Mononuclear cell (primary cell): ENCODE measurements around the gene SRGAP1. TPM values are rescaled to one million over a fixed set of nuclear protein-coding genes. Genes with fewer than 3 reads are reported as not detected.
"Not testable (repeated sequence)": the region's sequence is repeated elsewhere in the genome, so short reads cannot be mapped to it uniquely, and the experiment has no call there.

Experiments used
- H3K27me3 ChIP-seq: 2 replicates; pipeline ENCODE4 v1.6.0; 2011; ENCODE audit warnings: low read length, control low read depth; ENCODE audit not compliant: insufficient read depth
- H3K4me1 ChIP-seq: 2 replicates; pipeline ENCODE4 v1.5.1; 2011; ENCODE audit warnings: mild to moderate bottlenecking, low read length, control low read depth; ENCODE audit not compliant: insufficient read depth
- H3K4me3 ChIP-seq: 2 replicates; pipeline ENCODE4 v1.5.1; 2011; ENCODE audit warnings: mild to moderate bottlenecking, low read length, moderate library complexity
- H3K9me3 ChIP-seq: 2 replicates; pipeline ENCODE4 v1.5.1; 2011; ENCODE audit warnings: low read depth, mild to moderate bottlenecking, control low read depth, low read length
- total RNA-seq: library from RNA; depleted of rRNA; stranded (reverse); fragments of >200 nt; gene quantifications from one replicate; pipeline ENCODE4 v1.2.3, GENCODE V29; 2012

The SRGAP1 gene
- total RNA-seq, 1 donor, result 2.1 TPM

GRCh38 chr12:63874897-63875480 lies 30.5 kb downstream of the SRGAP1 start:
- H3K4me1 ChIP-seq, result no peaks in the 10 kb centered on the region
- no peak overlapping the region for H3K4me3 ChIP-seq
- H3K27me3 ChIP-seq, result no peaks in the 10 kb centered on the region
- H3K9me3 ChIP-seq, result no peaks in the 10 kb centered on the region

- H3K4me1 ChIP-seq, result no peaks in the 10 kb centered on the region
- H3K9me3 ChIP-seq, result no peaks in the 10 kb centered on the region
- H3K4me3 ChIP-seq, result no peak overlapping the region
- no peaks in the 10 kb centered on the region for H3K27me3 ChIP-seq
These were observed 31.2 kb downstream of the SRGAP1 start for GRCh38 chr12:63875703-63876102.

GRCh38 chr12:63876980-63877379 lies 32.5 kb downstream of the SRGAP1 start:
- Histone ChIP-seq H3K4me3 (no peak overlapping the region), H3K27me3 (no peaks in the 10 kb centered on the region), H3K4me1 (no peaks in the 10 kb centered on the region), H3K9me3 (no peaks in the 10 kb centered on the region)

GRCh38 chr12:63877693-63878092 lies 33.2 kb downstream of the SRGAP1 start:
- H3K9me3 ChIP-seq, result no peaks in the 10 kb centered on the region
- no peaks in the 10 kb centered on the region for H3K4me1 ChIP-seq
- no peaks in the 10 kb centered on the region for H3K27me3 ChIP-seq
- H3K4me3 ChIP-seq, result no peak overlapping the region

GRCh38 chr12:63880235-63880634 lies 35.7 kb downstream of the SRGAP1 start:
- H3K4me1 ChIP-seq, H3K27me3 ChIP-seq, H3K9me3 ChIP-seq, H3K4me3 ChIP-seq: not testable (repeated sequence)

GRCh38 chr12:63880742-63881263 lies 36.3 kb downstream of the SRGAP1 start:
- Histone ChIP-seq H3K9me3 (no peaks in the 10 kb centered on the region), H3K4me1 (no peaks in the 10 kb centered on the region), H3K4me3 (no peak overlapping the region), H3K27me3 (no peaks in the 10 kb centered on the region)

GRCh38 chr12:63882844-63883243 lies 38.3 kb downstream of the SRGAP1 start:
- no peaks in the 10 kb centered on the region for H3K27me3 ChIP-seq
- H3K9me3 ChIP-seq, result no peaks in the 10 kb centered on the region
- no peak overlapping the region for H3K4me3 ChIP-seq
- H3K4me1 ChIP-seq, result no peaks in the 10 kb centered on the region

GRCh38 chr12:63885401-63885800 lies 40.9 kb downstream of the SRGAP1 start:
- H3K4me1 ChIP-seq, result no peaks in the 10 kb centered on the region
- no peak overlapping the region for H3K4me3 ChIP-seq
- no peaks in the 10 kb centered on the region for H3K27me3 ChIP-seq
- H3K9me3 ChIP-seq, result no peaks in the 10 kb centered on the region

- Histone ChIP-seq H3K4me1 (peaks cover 9% of the 10 kb centered on the region), H3K9me3 (no peaks in the 10 kb centered on the region), H3K27me3 (no peaks in the 10 kb centered on the region), H3K4me3 (no peak overlapping the region)
These were observed 44.6 kb downstream of the SRGAP1 start for GRCh38 chr12:63888908-63889635.

- no peak overlapping the region for H3K4me3 ChIP-seq
- H3K9me3 ChIP-seq, result no peaks in the 10 kb centered on the region
These were observed 45.4 kb downstream of the SRGAP1 start for GRCh38 chr12:63889721-63890509.

GRCh38 chr12:63893170-63893569 lies 48.7 kb downstream of the SRGAP1 start:
- H3K4me3 ChIP-seq, result no peak overlapping the region
- H3K4me1 ChIP-seq, result peaks cover 15% of the 10 kb centered on the region
- no peaks in the 10 kb centered on the region for H3K27me3 ChIP-seq
- no peaks in the 10 kb centered on the region for H3K9me3 ChIP-seq

More at GRCh38 chr12:63889721-63890509, 45.4 kb downstream of the SRGAP1 start:
- H3K4me1 ChIP-seq, result peaks cover 11% of the 10 kb centered on the region
- H3K27me3 ChIP-seq, result no peaks in the 10 kb centered on the region

GRCh38 chr12:63894132-63894531 lies 49.6 kb downstream of the SRGAP1 start:
- no peaks in the 10 kb centered on the region for H3K27me3 ChIP-seq
- peaks cover 16% of the 10 kb centered on the region for H3K4me1 ChIP-seq
- no peak overlapping the region for H3K4me3 ChIP-seq
- H3K9me3 ChIP-seq, result no peaks in the 10 kb centered on the region

GRCh38 chr12:63895841-63896240 lies 51.3 kb downstream of the SRGAP1 start:
- H3K4me3 ChIP-seq, result no peak overlapping the region
- no peaks in the 10 kb centered on the region for H3K9me3 ChIP-seq
- no peaks in the 10 kb centered on the region for H3K27me3 ChIP-seq
- H3K4me1 ChIP-seq, result peaks cover 16% of the 10 kb centered on the region

GRCh38 chr12:63897931-63898330 lies 53.4 kb downstream of the SRGAP1 start:
- H3K4me1 ChIP-seq, result peaks cover 16% of the 10 kb centered on the region
- H3K9me3 ChIP-seq, result no peaks in the 10 kb centered on the region
- H3K27me3 ChIP-seq, result no peaks in the 10 kb centered on the region
- no peak overlapping the region for H3K4me3 ChIP-seq

GRCh38 chr12:63898764-63899337 lies 54.4 kb downstream of the SRGAP1 start:
- no peak overlapping the region for H3K4me3 ChIP-seq
- no peaks in the 10 kb centered on the region for H3K9me3 ChIP-seq
- no peaks in the 10 kb centered on the region for H3K27me3 ChIP-seq
- H3K4me1 ChIP-seq, result peaks cover 9% of the 10 kb centered on the region
